HG03558 (cell line): ENCODE data around the gene ST6GALNAC2.

Source experiments
- ATAC-seq: cut with Tn5 transposase; IDR thresholded peaks from one replicate; pipeline ENCODE4 v1.9.1; 2021; ENCODE audit warnings: moderate number of reproducible peaks; ENCODE audit not compliant: unreplicated experiment; ENCODE audit errors: extremely low read depth

The ST6GALNAC2 gene

DNA sequence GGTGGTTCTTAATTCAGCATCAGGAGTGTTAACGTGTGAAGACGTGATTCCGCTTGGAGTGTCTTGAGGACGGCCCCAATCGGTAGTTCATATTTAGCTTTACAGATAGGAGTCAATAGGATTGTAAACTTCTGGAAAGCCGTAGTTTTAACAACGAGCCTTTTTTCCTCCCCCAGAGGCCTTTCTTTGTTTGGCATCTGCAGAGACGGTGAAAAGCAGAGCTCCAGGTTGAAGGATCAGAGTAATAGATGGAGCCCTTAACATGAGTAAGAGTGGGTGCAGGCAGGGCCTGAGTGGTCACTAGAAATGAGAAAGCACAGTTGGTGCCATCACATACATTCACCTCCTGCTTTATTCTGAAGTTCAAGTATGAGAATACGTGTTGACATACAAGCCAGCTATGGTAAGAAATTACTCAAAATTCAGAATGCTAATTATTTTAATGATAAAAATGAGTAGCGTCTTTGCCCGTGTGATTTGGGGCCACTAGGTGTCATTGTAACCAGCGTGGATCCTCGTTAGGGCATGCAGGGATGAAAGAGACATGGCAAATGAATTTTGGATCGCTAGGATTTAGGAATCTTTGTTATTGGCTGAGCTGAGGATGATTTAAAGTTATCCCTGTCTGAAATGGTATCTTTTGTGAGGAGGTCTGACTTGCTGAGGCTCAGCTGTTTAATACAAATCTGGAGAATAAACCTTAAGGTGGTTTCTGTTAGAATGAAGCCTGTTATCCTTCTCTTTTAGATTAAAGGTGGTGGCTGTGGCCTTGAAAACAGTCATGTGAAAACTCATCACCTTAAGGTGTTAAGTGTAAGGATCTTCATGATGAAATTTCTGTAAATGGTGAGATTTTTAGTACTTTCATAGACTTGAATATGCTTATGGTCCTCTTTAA lies 27.2 kb downstream of the ST6GALNAC2 start:
- no peak for ATAC-seq

GRCh38 chr17:76557368-76558197 lies 28.1 kb downstream of the ST6GALNAC2 start:
- ATAC-seq, result peak; percentile 65

DNA sequence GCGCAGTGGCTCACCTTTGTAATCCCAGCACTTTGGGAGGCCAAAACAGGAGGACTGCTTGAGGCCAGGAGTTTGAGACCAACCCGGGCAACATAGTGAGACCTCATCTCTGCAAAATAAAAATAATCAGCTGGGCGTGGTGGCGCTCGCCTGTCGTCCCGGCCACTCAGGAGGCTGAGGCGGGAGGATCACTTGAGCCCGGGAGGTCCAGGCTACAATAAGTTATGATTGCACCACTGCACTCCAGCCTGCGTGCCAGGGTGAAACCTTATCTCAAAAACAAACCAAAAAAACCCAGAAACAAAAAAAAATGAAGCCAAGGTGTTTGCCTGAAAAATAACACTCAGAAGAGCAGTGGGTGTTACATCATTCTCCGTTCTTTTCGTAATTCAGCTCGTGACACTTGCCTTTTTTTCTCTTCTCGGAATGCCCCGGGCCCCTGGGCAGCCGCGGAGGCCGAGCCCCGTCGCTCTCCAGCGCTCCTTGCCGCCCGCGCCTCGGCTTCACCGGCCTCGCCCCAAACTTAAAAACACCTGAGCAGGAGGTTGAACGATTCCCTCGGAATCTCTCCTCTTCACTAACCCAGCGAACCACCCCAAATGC lies 28.8 kb downstream of the ST6GALNAC2 start:
- ATAC-seq, result no peak

DNA sequence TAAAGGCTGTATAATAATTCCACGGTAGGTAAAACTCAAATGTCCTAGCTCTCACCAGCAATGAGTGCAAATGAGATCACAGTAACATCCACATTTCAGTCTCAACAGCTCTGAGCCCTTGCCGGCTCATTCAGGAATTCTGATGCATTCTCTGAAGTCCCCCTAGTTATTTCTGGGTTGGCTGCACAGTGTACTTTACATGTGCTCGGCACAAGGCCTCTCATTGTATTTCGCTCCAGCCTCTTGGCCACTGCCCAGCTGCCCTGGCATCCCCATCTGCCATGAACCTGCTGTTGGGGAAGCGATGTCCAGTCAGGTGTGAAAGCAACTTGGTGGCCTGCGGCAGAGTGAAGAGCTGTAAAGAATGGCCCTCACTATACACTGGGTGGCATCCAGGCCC lies 31.5 kb downstream of the ST6GALNAC2 start:
- ATAC-seq, result no peak

- no peak for ATAC-seq
Measured at GRCh38 chr17:76553178-76553908, 32.3 kb downstream of the ST6GALNAC2 start.

GRCh38 chr17:76551685-76552084 lies 34.0 kb downstream of the ST6GALNAC2 start:
- ATAC-seq, result no peak

DNA sequence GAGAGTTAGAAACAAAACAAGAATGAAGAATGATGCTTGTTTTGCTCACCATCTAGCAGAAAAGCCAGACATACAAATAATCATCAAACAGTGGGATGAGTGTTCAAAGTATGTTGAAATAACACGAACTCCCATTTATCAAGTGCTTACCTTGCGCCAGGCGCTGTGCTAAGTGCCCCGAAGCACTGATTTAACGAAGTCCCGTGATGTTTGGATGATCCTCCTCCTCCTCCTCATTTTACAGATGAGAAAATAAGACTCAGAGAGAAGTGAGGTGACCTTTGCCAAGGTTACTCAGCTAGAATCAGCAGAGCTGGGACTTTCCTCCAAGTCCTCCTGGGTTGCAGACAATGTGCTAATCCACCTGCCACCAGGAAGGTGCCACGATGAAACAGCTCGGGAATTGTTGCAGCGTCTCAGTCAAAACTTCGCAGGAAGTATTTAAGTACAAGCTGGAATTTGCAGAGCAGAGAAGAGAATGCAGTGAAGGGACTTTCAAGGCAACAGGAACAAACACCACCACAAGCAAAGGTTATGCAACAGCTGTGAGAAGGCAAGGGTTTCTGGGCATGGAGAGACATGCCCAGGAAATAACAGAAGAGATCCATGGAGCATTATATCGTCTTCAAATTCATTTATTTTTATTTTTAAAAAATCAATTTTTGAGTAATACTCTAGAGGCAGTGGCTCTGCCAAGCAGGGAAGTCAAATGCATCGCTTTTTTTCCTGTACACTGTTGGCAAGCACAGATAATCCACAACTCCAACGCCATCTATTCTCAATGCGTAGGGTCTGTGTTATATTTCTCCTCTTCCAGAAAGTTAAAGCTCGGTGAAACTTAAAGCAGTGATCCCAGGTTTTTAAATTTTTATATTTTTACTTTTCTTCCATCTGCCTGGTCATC lies 34.7 kb downstream of the ST6GALNAC2 start:
- ATAC-seq, result no peak

- no peak for ATAC-seq
Measured at GRCh38 chr17:76549539-76549938, 36.1 kb downstream of the ST6GALNAC2 start.

DNA sequence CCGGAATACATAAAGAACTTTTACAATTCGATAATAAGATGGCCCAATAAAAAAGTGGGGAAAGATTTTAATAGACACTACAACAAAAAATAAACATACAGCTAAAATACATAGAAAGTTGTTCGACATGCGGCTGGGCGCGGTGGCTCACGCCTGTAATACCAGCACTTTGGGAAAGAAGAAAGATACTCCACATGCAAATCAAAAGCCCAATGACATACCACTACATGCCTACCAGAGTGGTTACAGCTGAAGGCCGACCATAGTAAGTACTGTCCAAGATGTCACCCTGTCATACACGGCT lies 36.5 kb downstream of the ST6GALNAC2 start:
- ATAC-seq, result no peak

- ATAC-seq, result no peak
Measured at GRCh38 chr17:76548378-76549214, 37.1 kb downstream of the ST6GALNAC2 start.

DNA sequence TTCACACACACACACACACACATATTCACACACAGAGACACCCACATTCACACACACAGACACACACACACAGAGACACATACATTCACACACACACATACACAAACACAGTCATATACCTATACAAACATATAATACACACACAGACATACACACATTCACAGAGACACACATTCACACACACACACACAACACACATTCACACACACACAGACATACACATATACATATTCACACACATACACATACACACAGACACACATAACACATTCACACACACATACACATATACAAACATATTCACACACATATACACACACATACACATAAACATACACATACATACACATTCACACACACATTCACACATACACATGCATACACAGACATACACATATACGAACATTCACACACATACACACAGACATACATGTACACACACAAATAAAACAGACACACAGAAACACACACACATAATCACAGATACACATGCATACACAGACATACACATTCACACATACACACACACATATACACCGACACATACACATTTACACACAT lies 37.9 kb downstream of the ST6GALNAC2 start:
- no peak for ATAC-seq

GRCh38 chr17:76547183-76547641 lies 38.4 kb downstream of the ST6GALNAC2 start:
- no peak for ATAC-seq

DNA sequence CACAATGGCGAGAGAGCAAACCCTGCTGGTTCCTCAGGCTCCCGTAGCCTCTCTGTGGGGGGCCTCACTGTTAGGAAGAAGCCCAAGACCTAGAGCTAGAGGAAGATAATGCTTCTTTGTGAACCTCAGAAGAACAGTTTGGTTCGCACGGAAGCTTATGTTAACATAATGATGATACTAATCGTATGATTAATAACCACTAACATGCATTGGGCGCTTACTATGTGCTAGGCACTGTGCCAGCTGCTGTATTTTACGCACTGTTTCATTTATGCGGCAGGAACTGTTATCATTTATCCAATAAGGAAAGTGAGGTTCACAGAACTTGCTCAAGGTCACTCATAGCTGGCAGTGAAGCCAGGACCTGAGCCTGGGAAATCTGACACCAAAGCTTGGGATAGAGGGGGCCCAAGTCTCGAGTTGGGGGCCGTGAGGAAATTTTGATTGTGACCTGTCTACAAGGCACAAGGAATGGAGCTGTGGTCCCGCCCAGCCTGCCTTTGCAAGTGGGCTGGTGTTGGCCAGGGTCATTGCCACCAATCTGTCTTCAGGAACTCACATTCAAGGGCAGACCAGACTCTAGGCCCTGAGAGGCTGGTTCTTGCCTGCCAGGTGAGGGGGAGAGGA lies 39.0 kb downstream of the ST6GALNAC2 start:
- ATAC-seq, result no peak

GRCh38 chr17:76545918-76546555 lies 39.6 kb downstream of the ST6GALNAC2 start:
- ATAC-seq, result no peak

- no peak for ATAC-seq
Measured at GRCh38 chr17:76544546-76545365, 40.9 kb downstream of the ST6GALNAC2 start.

- ATAC-seq, result no peak
Measured at GRCh38 chr17:76543826-76544545, 41.7 kb downstream of the ST6GALNAC2 start.
